Activated naive CD8-positive, alpha-beta T cell (primary cell): ENCODE data around the gene SHISA5.

Experiments used
- H3K27ac Mint-ChIP-seq: one replicate; pipeline ENCODE4 v1.8.0; 2021; ENCODE audit warnings: mixed read lengths
- H3K27me3 Mint-ChIP-seq: one replicate; pipeline ENCODE4 v1.8.0; 2021; ENCODE audit warnings: mixed read lengths
- H3K36me3 Mint-ChIP-seq: one replicate; pipeline ENCODE4 v1.8.0; 2021; ENCODE audit warnings: mixed read lengths
- H3K4me1 Mint-ChIP-seq: one replicate; pipeline ENCODE4 v1.8.0; 2021; ENCODE audit warnings: low read depth, mixed read lengths
- H3K4me3 Mint-ChIP-seq: one replicate; pipeline ENCODE4 v1.8.0; 2021; ENCODE audit warnings: mild to moderate bottlenecking, mixed read lengths
- H3K9me3 Mint-ChIP-seq: one replicate; pipeline ENCODE4 v1.8.0; 2021; ENCODE audit warnings: low read depth, mixed read lengths

SHISA5 gene

DNA sequence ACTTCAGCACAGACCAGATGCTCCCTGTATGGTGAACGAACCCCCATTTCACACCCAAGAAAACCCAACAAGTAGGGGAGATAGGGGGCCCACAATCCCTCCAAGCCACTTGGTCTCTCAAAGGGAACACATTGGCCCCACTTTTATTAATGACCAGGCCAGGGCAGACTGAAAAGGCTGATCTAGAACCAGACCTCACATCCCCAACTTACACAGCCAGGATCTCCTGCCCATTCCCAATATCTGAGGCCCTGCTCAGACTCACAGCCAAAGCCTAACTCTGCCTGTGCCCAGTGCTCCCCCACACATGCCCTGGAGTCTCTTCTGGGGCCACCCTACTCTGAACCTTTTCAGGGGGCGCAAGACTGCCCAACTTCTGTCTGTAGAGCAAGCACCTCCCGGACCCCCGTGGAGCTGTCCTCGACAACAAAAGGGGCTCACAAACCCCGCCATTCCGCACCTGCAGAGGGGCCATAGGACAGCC is 75.8 kb downstream of the SHISA5 start:
- Mint-ChIP-seq H3K9me3 (no peaks in the 10 kb centered on the region), H3K4me1 (peaks cover 10% of the 10 kb centered on the region), H3K27ac (no peak overlapping the region), H3K27me3 (no peaks in the 10 kb centered on the region), H3K4me3 (peak overlapping the region; percentile 65), H3K36me3 (no peaks in the 10 kb centered on the region)

DNA sequence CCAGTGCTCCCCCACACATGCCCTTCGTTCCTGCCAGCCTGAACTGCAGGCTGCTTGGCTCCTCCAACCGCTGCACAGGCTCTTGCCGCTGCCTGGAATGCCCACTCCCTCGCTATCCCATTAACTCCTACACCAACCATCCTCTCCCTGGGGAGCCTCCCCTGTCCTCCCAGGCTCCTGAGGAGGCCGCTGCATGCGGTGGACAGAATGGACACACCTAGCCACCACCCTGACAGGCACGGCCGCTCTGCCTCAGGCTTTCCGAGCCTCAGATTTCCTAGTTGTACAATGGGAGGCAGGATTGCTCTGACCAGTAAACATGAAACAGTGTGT is 76.4 kb downstream of the SHISA5 start:
- H3K9me3 Mint-ChIP-seq = no peaks in the 10 kb centered on the region
- H3K36me3 Mint-ChIP-seq = no peaks in the 10 kb centered on the region
- peaks cover 10% of the 10 kb centered on the region for H3K4me1 Mint-ChIP-seq
- H3K27me3 Mint-ChIP-seq = no peaks in the 10 kb centered on the region
- H3K27ac Mint-ChIP-seq = no peak overlapping the region
- H3K4me3 Mint-ChIP-seq = peak overlapping the region; percentile 65

DNA sequence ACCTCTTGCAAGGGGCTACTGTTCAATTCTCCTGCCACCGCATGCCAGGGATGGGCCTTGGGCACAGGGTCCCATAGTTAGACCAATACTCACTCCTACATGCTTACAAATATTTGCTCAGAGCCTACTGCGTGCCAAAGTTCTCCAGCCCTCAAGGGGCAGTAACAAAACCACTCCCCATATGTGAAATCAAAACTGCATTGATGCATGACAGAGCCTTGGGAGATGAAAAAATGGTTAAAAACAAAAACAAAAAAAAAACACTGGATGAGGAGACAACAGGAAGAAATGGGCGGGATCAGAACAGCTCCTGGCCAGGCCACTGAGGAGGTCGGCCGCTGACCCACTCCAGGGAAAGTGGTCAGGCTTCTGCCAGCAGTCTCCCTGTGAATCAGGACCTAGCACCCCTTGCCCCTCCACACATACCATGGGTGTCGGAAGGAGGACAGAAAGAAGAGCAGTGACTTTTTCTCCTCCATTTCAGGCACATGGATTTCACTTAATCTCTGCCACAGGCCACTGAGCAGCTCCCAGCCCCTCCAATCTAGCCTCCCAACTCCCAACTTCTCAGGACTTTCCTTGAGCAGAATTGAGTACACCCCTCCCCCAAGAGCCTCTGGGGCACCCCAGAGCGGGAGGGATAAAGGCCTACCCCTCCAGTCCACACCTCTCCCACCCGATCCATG is 76.9 kb downstream of the SHISA5 start:
- Mint-ChIP-seq H3K4me3 (peak overlapping the region; percentile 6), H3K9me3 (no peaks in the 10 kb centered on the region), H3K4me1 (peaks cover 10% of the 10 kb centered on the region), H3K27me3 (no peaks in the 10 kb centered on the region), H3K36me3 (no peaks in the 10 kb centered on the region), H3K27ac (no peak overlapping the region)

DNA sequence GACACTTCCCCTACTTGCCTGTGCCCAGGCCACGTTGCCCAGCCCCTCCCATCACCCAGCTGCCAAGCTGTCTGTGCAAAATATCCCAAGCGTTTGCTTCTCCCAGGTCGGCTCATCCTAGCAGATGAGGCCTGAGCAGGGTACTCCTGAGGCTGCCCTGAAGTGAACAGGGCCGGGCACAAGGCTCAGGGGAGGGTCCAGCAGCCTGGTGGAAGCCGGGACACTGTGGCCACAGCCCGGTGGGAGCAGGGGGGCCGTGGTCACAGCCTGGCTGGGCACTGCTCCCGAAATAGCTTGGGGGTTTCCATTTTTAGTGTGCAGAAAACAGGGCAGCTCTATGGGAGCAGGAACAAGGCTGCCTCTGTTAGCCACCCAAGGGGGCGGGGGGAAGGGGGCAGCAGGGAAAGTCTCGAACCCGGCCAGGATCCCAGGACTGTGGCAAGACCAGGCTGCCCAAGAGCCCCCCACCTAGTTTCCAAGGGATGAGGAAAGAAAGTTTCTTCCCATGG is 77.5 kb downstream of the SHISA5 start:
- peaks cover 10% of the 10 kb centered on the region for H3K4me1 Mint-ChIP-seq
- no peaks in the 10 kb centered on the region for H3K27me3 Mint-ChIP-seq
- H3K27ac Mint-ChIP-seq = no peak overlapping the region
- no peak overlapping the region for H3K4me3 Mint-ChIP-seq
- H3K36me3 Mint-ChIP-seq = no peaks in the 10 kb centered on the region
- no peaks in the 10 kb centered on the region for H3K9me3 Mint-ChIP-seq

DNA sequence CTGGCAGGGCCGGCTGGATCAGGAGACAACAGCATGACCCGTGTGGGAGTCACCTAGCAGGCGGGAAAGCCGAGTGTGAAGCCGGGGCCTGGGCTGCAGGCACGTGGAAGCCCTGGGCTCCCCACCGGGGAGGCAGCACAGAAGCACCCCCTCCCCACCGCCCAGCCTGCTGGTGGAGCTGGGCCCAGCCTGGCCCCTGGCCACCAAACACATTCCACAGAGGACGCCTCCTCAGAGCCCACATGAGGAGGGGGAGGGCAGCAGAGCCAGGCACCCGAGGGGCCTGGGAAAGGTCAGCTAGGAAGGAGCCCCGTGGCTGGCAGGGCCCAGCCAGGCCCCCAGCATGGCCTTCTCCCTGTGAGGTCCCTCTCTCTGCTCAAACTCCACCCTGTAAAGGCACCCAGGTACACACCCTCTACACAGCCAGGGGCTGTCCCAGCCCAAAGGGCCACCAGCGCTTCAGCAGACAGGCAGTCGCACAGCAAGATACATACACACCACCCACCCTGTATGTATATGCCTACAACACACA is 78.6 kb downstream of the SHISA5 start:
- H3K4me3 Mint-ChIP-seq = no peak overlapping the region
- peaks cover 5% of the 10 kb centered on the region for H3K4me1 Mint-ChIP-seq
- no peaks in the 10 kb centered on the region for H3K27me3 Mint-ChIP-seq
- H3K36me3 Mint-ChIP-seq = no peaks in the 10 kb centered on the region
- no peaks in the 10 kb centered on the region for H3K9me3 Mint-ChIP-seq
- no peak overlapping the region for H3K27ac Mint-ChIP-seq

DNA sequence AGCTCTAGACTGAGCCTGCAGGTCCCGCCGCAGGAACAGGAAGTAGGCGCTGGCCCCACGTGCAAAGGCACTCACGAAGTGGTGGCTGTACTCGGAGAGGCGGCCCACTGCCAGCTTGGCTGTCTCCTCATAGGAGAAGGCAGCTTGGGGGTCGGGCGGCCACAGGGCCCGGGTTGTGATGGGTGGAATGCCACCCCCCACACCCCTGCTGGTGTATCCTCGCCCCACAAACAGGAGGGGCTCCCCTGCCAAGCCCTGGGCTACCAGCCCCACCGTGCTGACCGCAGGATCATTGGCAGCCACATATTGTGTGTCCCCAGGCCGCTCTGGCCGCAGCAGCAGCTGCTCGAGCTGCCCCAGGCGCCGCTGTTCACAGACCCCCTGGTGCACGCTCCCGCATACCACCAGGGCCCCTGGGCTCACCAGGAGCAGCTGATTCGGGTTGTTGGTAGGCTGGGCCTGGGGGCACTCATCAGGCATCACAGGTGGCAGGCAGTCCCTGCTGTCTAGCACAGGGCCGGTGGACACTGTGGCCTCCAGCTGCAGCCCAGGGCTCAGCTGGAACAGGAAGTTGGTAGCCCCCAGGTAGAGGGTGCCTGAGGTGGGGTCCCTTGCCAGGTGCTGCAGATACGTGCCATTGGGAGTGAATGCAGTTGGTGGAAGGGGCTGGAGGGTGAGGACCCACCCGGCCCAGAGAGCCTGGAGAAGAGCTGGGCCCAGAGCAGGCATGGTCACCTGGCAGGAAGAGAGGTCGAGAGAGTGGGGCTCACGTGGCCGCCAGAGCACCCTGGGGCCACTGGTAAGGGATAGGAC is 79.9 kb downstream of the SHISA5 start:
- H3K4me3 Mint-ChIP-seq = no peak overlapping the region
- no peaks in the 10 kb centered on the region for H3K36me3 Mint-ChIP-seq
- H3K27me3 Mint-ChIP-seq = no peaks in the 10 kb centered on the region
- no peak overlapping the region for H3K27ac Mint-ChIP-seq
- no peaks in the 10 kb centered on the region for H3K9me3 Mint-ChIP-seq
- H3K4me1 Mint-ChIP-seq = peaks cover 1% of the 10 kb centered on the region

GRCh38 chr3:48423241-48423882 is 80.6 kb downstream of the SHISA5 start:
- Mint-ChIP-seq H3K36me3 (no peaks in the 10 kb centered on the region), H3K4me1 (peaks cover 1% of the 10 kb centered on the region), H3K27me3 (no peaks in the 10 kb centered on the region), H3K27ac (no peak overlapping the region), H3K4me3 (no peak overlapping the region), H3K9me3 (no peaks in the 10 kb centered on the region)

GRCh38 chr3:48422681-48423080 is 81.3 kb downstream of the SHISA5 start:
- Mint-ChIP-seq H3K9me3 (no peaks in the 10 kb centered on the region), H3K27me3 (no peaks in the 10 kb centered on the region), H3K36me3 (no peaks in the 10 kb centered on the region), H3K4me1 (no peaks in the 10 kb centered on the region), H3K4me3 (no peak overlapping the region), H3K27ac (no peak overlapping the region)

- no peak overlapping the region for H3K4me3 Mint-ChIP-seq
- H3K9me3 Mint-ChIP-seq = no peaks in the 10 kb centered on the region
- no peaks in the 10 kb centered on the region for H3K36me3 Mint-ChIP-seq
- H3K27me3 Mint-ChIP-seq = no peaks in the 10 kb centered on the region
- no peak overlapping the region for H3K27ac Mint-ChIP-seq
- H3K4me1 Mint-ChIP-seq = no peaks in the 10 kb centered on the region
These were observed 81.7 kb downstream of the SHISA5 start for GRCh38 chr3:48422272-48422671.

DNA sequence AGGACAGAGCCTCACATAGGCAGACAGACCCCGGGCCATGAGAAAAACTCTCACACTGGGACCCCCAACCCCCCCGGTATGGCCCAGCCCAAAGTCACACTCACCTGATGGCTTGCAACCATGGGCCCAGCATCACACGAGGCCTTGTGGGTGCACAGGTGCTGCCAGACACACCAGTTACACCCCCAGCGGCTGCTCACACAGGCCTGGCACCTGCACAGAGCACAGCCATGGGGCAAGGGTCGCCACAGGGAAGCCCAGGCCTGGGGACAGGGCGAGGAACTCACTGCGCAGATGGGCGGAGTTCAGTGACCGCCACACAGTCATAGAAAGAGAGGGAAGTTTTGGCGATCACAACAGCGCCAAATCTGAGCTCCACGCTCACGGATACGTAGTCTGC is 83.4 kb downstream of the SHISA5 start:
- H3K27ac Mint-ChIP-seq = no peak overlapping the region
- no peak overlapping the region for H3K4me3 Mint-ChIP-seq

GRCh38 chr3:48419597-48419996 is 84.4 kb downstream of the SHISA5 start:
- Mint-ChIP-seq H3K4me3 (no peak overlapping the region), H3K36me3 (no peaks in the 10 kb centered on the region), H3K27ac (no peak overlapping the region), H3K9me3 (no peaks in the 10 kb centered on the region), H3K4me1 (no peaks in the 10 kb centered on the region), H3K27me3 (no peaks in the 10 kb centered on the region)

More for the DNA sequence above, 83.4 kb downstream of the SHISA5 start:
- Mint-ChIP-seq H3K27me3 (no peaks in the 10 kb centered on the region), H3K9me3 (no peaks in the 10 kb centered on the region), H3K36me3 (no peaks in the 10 kb centered on the region), H3K4me1 (no peaks in the 10 kb centered on the region)

GRCh38 chr3:48419149-48419548 is 84.8 kb downstream of the SHISA5 start:
- H3K36me3 Mint-ChIP-seq = no peaks in the 10 kb centered on the region
- no peaks in the 10 kb centered on the region for H3K9me3 Mint-ChIP-seq
- H3K4me1 Mint-ChIP-seq = no peaks in the 10 kb centered on the region
- H3K27me3 Mint-ChIP-seq = no peaks in the 10 kb centered on the region
- no peak overlapping the region for H3K27ac Mint-ChIP-seq
- no peak overlapping the region for H3K4me3 Mint-ChIP-seq

DNA sequence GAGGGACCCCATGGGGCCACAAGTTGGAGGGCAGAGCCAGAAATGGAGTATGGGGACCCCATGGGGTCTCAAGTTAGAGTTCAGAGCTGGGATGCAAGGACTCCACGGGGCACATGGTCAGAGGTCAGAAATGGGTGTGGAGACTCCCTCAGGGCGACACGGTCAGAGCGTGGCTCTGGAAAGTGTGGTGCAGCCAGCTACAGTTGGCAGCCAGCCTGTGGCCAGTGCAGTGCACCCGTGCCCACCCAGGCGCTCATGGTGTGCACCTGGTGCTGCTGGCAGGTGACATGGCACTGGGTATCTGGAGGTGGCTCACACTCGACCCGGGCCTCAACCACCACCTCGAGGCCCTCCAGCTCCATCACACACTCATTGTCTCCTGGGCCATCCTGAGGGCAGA is 85.3 kb downstream of the SHISA5 start:
- no peaks in the 10 kb centered on the region for H3K27me3 Mint-ChIP-seq
- no peak overlapping the region for H3K27ac Mint-ChIP-seq
- H3K36me3 Mint-ChIP-seq = no peaks in the 10 kb centered on the region
- H3K4me3 Mint-ChIP-seq = no peak overlapping the region
- no peaks in the 10 kb centered on the region for H3K9me3 Mint-ChIP-seq
- H3K4me1 Mint-ChIP-seq = no peaks in the 10 kb centered on the region

- H3K36me3 Mint-ChIP-seq = no peaks in the 10 kb centered on the region
- H3K27me3 Mint-ChIP-seq = no peaks in the 10 kb centered on the region
- no peaks in the 10 kb centered on the region for H3K9me3 Mint-ChIP-seq
- no peak overlapping the region for H3K27ac Mint-ChIP-seq
- no peak overlapping the region for H3K4me3 Mint-ChIP-seq
- no peaks in the 10 kb centered on the region for H3K4me1 Mint-ChIP-seq
These were observed 85.8 kb downstream of the SHISA5 start for GRCh38 chr3:48418140-48418539.
